HG03354 (cell line): ENCODE data around the gene STX12.

ENCODE experiments used
- ATAC-seq: cut with Tn5 transposase; IDR thresholded peaks from one replicate; pipeline ENCODE4 v1.9.1; 2021; ENCODE audit warnings: mild to moderate bottlenecking; ENCODE audit not compliant: unreplicated experiment, poor library complexity, severe bottlenecking

The STX12 gene

DNA sequence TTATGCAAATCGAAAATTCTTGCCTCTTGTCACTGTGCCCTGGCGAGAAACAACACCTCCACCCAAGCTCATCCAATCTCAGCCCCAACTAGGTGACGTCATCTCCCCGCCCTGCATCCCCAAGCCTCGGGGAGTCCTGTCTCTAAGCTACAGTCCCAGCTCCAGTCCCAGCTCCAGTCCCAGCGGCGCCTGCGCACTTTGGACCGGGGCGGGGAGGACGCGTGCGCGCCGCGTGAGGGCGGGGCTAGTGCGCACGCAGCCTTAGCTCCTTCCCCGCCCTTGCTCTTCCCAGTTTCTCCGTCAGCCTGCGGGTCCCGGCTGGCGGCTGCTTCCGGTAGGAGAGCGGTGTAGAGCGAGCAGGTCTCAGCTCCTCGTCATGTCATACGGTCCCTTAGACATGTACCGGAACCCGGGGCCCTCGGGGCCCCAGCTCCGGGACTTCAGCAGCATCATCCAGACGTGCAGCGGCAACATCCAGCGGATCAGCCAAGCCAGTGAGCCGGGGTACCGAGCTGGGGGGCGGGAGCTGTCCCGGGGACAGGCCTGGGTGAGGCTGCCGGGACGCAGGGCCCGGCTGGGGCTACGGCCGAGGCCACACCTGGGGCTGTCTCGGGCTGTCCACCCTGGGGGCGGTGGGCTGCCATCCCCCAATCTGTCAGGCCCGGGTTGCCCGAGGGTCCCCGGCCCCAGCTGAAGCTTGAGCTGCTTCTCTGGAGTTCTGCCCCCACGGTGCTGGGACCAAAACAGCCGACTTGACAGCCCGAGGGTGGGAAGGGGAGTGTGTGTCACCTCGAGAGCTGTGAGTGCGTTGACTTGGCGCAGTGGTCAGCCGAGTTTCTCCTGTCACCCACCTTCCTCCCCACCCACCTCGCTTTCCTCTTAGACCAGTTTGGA is at the start of gene STX12:
STX12 (plus strand) TSS at position 288 of the 894 bp plus-strand sequence; CDS start at position 377, 89 bp downstream.
- ATAC-seq, result peak; percentile 93

GRCh38 chr1:27724961-27725373 is 48.1 kb upstream of the STX12 start:
- no peak for ATAC-seq

DNA sequence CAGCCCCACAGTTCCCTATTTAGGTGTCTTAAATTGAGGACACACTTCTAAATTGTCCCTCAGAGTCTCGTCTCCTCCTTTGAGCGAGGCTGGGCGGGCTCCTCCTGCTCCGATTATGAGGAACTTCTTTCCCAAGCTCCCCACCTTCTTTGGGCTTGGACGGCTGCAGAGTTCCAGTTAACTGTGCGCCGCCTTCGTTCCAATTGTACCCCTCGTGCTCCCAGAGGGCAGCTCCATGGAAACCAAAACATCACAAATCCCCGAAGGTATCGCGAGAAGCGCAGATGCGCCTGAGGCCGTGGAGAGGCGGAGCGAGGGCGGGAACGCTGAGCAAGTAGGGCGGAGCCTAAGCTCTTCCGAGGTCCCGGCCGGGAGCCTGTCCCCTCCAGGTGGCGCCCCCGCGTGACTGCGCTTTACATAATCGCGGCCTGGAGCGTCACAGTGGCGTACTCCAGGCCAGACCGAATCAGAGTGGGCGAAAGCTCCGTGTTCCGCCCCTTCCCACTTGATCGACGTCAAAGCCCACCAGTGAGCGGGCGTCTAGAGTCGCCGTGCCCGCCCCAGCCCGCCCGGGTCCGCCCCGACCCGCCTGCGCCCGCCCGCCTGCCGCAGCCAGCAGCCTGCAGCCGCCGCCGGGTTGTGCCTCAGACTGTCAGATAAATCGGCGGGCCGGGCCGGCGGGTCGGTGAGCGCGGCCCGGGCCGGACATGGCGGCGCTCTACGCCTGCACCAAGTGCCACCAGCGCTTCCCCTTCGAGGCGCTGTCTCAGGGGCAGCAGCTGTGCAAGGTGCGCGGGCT is 47.4 kb upstream of the STX12 start, which contains the start of gene FAM76A:
FAM76A (plus strand) TSS at position 588 of the 799 bp plus-strand sequence; CDS start at position 708, 120 bp downstream.
- ATAC-seq, result peak; percentile 93

GRCh38 chr1:27726173-27727044 is 46.6 kb upstream of the STX12 start:
- peak; percentile 35 for ATAC-seq

DNA sequence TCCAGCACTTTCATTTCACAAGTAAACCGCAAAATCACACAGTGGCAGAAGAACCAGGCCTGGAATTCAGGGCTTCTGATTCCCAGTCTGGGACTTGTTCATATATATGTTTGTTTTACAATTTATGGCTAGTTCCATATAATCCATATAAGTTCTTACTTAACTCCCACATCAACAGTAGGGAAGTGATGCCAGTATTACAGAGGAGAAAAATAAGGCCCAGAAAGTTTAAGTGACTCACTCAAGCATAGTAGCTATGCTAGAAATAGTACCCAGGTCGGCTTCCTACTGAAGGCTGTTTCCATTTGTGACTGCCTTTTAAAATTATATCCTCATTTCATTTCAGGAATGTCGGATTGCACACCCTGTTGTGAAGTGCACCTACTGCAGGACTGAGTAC is 45.9 kb upstream of the STX12 start:
- ATAC-seq, result no peak

DNA sequence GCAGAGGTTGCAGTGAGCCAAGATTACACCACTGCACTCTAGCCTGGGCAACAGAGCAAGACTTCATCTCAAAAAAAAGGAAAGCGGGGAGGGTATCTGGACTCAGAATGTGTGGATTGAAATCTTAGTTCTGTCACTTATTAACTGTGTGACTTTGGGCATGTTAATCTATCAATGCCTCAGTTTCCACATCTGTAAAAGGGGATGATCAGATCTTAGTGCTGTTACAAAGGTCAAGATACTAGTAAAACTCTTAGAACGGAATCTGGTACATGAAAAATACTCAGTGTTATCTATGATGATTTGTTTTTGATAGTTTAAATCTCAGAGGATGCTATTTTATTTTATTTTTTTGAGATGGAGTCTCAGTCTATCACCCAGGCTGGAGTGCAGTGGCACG is 36.8 kb upstream of the STX12 start:
- no peak for ATAC-seq

DNA sequence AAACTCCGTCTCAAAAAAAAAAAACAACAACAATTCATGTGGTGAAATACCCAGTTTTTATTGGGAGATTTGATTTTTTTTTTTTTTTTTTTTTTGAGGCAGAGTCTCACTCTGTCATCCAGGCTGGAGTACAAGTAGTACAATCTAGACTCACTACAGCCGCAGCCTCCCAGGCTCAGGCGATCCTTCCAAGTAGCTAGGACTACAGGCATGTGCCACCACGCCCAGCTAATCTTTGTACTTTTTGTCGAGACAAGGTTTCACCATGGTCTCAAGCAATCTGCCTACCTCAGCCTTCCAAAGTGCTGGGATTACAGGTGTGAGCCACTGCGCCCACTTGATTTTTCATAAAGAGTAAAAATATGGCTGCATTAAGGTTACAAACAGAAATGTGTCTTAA is 31.9 kb upstream of the STX12 start:
- no peak for ATAC-seq

- no peak for ATAC-seq
These were observed 28.5 kb upstream of the STX12 start for GRCh38 chr1:27744556-27744955.

- no peak for ATAC-seq
These were observed 27.6 kb upstream of the STX12 start for GRCh38 chr1:27745466-27745865.

GRCh38 chr1:27752360-27752759 is 20.7 kb upstream of the STX12 start:
- ATAC-seq, result no peak

DNA sequence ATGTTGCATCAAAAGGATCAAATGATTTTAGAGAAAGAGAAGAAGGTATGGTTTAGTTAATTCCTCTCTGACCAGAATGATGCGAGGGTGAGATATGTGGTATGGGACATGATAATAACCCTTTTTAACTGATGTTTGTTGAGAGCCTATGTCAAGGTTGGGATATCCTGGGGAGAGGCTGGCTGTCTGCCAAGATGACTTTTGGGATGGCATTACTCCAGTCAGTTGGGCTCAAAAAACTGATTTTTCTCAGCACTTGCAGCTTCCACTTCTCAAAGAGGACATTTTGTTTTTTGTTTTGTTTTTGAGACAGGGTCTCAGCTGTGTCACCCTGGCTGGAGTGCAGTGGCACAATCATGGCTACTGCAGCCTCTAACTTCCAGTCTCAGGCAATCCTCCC is 17.7 kb upstream of the STX12 start:
- ATAC-seq, result no peak

DNA sequence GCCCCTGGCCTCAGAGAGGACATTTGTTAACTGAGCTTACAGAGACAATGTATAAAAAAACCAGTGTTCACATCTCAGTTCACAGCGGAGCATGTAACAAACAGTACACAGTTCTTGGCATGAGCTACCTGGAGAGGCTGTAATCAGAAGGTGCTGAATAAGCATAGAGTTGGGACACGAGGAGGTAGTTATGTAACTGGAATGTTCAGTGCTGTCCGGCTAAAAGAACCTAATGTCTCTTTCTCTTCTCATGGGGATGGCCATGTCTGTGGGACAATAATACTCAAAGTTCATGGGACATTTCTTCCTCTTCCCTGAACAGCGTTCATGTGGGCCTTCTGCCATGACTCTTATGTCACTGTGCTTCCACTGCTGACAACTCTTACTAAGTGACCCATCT is 17.2 kb upstream of the STX12 start:
- ATAC-seq, result no peak

DNA sequence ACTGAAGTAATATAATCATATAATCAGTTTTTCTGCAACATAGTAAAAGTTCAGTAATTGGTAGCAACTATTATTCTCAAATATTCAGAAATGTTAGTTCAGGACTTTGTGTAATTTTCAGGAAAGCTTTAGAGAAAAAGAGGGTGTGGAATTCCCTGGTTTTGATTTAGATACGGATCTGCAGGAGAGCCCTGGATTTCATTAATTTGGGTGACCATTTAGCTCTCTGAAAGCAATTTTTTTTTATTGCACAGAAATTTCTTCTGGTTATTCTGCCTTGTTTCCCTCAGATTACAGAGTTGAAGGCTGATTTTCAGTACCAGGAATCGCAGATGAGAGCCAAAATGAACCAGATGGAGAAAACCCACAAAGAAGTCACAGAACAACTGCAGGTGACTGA is 13.8 kb upstream of the STX12 start:
- no peak for ATAC-seq

DNA sequence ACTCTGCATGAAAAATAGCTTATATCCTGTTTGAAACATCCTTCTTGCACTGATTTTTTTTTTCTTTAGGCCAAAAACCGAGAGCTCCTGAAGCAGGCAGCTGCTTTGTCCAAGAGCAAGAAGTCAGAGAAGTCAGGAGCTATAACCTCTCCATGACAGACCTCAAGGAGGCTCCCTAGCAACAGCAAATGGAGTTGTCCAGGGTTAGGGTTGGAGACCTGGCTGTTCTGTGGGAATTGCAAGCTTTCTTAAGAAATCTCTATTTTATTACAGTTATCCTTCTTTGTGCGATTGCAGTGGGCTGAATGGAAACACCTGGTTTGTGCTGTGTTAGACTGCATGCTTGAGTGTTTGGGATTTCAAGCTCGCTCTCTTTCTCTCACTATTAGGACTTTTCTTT is 12.6 kb upstream of the STX12 start:
- ATAC-seq, result no peak

- no peak for ATAC-seq
These were observed 11.0 kb upstream of the STX12 start for GRCh38 chr1:27762033-27762432.

DNA sequence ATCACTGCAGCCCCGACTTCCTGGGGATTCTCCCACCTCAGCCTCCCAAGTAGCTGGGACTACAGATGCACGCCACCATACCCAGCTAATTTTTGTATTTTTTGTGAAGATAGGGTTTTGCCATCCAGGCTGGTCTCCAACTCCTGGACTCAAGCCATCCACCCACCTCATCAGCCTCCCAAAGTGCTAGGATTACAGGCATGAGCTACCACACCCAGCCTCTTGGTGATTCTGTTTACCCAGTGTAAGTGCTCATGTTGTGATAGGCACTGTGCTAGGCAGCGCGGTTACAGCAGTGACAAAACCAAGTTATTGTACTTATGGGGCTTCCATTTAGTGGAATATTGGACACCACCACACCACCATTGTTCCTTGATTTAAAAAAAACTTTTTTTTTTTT is 9.7 kb upstream of the STX12 start:
- no peak for ATAC-seq

- no peak for ATAC-seq
These were observed 2.7 kb upstream of the STX12 start for GRCh38 chr1:27770293-27770830.

DNA sequence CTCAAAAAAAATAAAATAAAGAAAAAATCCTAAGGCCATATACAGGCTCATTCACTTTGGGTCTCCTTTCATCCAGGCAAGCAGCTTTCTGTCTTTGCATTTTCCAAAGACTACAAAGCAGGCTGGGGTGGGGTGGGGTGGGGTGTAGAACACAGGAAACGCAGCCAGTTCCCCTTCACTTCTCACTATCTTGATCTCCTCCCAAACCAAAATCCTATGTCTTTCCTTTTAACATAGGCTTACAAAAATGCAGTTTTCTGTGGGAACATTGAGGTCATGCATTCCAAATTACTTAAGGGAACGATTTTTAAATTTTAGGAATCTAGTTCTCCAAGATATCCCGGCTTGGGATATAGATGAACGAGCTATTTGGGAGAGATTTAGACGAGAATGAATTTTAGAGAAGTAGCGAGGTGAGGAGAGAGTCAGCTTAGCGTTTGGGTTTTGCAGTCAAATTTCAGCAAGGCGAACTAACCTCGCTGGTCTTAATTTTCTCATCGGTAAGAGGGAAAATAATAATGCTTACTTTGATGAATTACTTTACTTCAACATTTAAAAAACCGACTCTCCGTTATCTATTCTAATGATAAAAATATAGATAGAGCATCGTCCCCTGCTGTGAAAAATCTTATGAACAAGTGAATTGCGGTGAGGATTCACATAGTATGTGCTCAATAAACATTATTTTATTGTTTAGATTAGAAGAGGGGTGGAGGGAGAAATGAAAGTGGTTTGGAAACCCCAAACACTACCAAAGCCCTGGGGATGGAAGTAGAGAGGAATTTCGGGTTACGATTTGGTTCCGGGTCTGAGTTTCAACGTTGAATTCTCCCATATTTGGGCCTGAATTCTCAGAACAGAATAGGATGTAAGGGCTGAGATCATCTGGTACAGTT is 735 bp upstream of the STX12 start:
- no peak for ATAC-seq
